Measurements from ENCODE around the gene GABRR3. TPM values are rescaled to one million over a fixed set of nuclear protein-coding genes. Genes with fewer than 3 reads are reported as not detected.
A peak's percentile ranks its signal among the peaks of the same experiment; 100 is the strongest.

Gene GABRR3
- total RNA-seq, 1 donor from 2014 or later: not detected

- ATAC-seq: no peak
- DNase-seq (ENCODE audit: low spot score): no peak
- intact Hi-C loops (cut with DNase I): no loop called here
Measured at GRCh38 chr3:97969541-97969940, 65.6 kb downstream of the GABRR3 start.

DNA sequence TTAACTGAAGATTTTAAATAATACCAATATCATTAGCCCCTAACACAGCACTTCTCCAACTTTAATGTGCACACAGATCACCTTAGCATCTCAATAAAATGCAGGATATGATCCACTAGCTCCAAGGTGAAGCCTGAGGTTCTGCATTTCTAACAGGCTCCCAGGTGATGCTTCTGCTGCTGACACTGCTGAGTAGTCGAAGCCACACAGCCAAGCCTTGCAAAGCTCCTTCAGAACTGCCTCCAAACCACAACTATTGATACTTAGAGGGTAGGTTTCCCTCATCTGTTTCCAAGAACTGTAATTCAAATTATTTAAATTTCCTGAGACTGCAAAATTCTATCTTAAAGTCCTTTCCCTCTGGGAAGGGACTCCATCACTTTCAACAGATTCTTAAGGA lies 66.7 kb downstream of the GABRR3 start:
- intact Hi-C loops (cut with DNase I): no loop called here
- no peak for ATAC-seq
- no peak for DNase-seq (ENCODE audit: low spot score)

- DNase-seq (ENCODE audit: low spot score) (no peak), ATAC-seq (no peak)
- intact Hi-C loops (cut with DNase I): loop anchor here (1.0 kb wide), 1 partner anchor 35 kb away; no protein-coding TSS in a partner anchor
Measured at GRCh38 chr3:97967966-97968365, 67.1 kb downstream of the GABRR3 start.

GRCh38 chr3:97960993-97961766 lies 73.9 kb downstream of the GABRR3 start:
- DNase-seq (ENCODE audit: low spot score) (no peak), ATAC-seq (peak; percentile 32)
- intact Hi-C loops (cut with DNase I): no loop called here

DNA sequence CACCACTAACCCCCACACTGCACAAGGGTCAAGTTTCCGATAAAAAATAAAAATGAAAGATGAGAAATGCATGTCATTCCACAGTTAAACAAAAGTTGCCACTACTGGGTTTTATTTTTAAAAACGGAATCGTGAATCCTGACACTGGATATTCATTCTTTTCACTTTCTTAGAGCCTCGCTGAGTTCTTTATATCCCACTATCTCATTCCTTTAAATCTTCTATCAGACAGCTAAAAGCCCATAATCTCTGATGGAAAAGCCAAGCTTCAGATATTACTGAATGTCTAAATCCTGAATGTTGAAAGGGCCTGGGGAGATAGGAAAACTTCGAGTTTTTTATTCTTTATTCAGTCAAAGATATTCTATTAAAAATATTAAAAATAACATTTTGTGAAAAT lies 74.6 kb downstream of the GABRR3 start:
- DNase-seq (ENCODE audit: low spot score) (no peak), ATAC-seq (no peak)
- intact Hi-C loops (cut with DNase I): no loop called here

DNA sequence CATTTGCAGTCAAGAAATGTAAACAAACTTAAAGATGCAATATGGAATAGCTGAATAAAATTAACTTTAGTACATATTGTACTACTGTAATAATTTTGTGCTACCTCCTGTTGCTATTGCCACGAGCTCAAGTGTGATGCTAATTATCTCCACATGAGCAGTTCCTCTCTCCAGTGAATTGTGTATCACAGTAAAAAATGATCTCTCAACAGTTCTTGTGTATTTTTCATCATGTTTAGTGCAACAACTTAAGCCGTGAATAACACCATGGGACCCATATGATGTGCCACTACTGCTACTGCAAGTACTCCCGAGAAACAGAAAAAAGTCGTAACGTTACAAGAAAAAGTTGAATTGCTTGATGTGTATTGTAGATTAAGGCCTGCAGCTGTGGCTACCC lies 75.2 kb downstream of the GABRR3 start:
- intact Hi-C loops (cut with DNase I): no loop called here
- no peak for DNase-seq (ENCODE audit: low spot score)
- ATAC-seq: no peak

- intact Hi-C loops (cut with DNase I): no loop called here
- DNase-seq (ENCODE audit: low spot score) (no peak), ATAC-seq (no peak)
Measured at GRCh38 chr3:97958796-97959195, 76.3 kb downstream of the GABRR3 start.

DNA sequence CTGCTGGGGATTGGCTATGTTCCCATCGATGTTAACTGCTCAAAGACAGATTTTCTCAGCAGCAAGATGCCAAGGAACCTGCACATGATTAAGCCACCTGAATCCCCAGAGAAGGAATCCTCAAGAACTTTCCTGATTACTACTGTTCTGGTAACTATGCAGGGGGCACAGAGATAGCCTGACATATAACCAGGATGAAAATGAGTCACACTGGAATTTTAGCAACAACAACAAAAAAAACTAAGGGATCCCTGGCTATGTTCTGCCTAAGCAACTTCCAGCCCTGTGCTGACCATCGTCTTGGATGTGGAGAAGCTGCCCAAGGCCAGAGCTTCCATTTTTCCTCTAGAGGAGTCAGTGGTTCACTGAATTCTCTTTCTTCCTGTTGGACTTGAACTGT lies 76.7 kb downstream of the GABRR3 start:
- DNase-seq (ENCODE audit: low spot score) (no peak), ATAC-seq (no peak)
- intact Hi-C loops (cut with DNase I): no loop called here

GRCh38 chr3:97957617-97958311 lies 77.4 kb downstream of the GABRR3 start:
- ATAC-seq (no peak), DNase-seq (ENCODE audit: low spot score) (no peak)
- intact Hi-C loops (cut with DNase I): no loop called here

DNA sequence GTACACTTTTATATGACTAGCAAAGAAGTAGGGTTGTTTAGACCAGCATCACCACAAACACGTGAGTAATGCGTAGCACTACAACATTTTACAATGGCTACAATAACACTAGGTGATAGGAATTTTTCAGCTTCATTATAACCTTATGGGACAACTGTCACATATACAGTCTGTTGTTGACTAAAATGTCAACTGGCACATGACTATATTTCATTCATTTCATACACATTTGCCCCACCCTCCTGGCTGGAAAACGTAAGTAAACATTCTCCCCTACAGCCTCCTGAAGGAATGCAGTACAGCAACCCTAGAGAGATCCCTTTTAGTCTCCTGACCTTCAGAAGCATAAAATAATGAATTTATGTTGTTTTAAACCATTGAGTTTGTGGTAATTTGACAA lies 79.1 kb downstream of the GABRR3 start:
- ATAC-seq: no peak
- intact Hi-C loops (cut with DNase I): no loop called here
- DNase-seq (ENCODE audit: low spot score): no peak

GRCh38 chr3:97954228-97954827 lies 80.8 kb downstream of the GABRR3 start:
- intact Hi-C loops (cut with DNase I): no loop called here
- no peak for ATAC-seq

DNA sequence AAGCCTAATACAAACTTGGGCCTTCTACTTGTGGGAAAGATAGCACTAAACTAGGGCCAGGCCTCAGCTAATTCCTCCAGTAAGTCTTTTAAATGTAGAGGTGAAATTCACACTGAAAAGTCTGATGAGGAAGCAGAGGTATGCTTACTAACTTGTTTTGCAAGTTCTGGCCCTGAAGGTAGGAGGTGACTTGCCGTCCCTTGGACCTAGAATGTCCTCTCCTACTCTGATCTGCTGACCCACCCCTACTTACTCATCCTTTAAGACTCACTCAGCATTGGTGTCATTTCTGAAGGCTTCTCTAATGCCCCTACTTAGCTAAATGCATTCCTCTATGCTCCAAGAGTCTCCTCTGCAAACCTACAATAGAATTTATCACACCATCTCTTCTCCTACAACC lies 82.2 kb downstream of the GABRR3 start:
- DNase-seq (ENCODE audit: low spot score): no peak
- no peak for ATAC-seq
- intact Hi-C loops (cut with DNase I): no loop called here

More at GRCh38 chr3:97954228-97954827, 80.8 kb downstream of the GABRR3 start:
- DNase-seq (ENCODE audit: low spot score): no peak

DNA sequence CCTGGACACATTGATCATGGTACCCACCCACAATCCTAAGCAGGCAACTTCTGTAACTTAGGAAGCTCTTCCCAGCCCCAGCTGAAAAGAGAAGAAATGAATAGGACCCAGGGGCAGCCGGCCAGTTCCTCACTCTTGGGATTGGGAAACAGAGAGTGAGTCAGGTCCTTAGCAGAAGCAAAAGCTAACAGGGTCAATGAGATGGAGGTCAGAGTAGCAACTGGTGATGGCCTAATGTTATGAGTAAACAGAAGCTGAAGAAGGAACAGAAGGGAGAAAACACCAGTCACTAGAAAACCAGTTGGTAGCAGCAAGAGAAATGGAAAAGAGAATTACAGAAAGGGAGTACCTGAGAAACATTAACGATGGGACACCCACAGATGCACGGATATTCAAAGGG lies 82.8 kb downstream of the GABRR3 start:
- DNase-seq (ENCODE audit: low spot score) (no peak), ATAC-seq (peak; percentile 68)
- intact Hi-C loops (cut with DNase I): no loop called here

DNA sequence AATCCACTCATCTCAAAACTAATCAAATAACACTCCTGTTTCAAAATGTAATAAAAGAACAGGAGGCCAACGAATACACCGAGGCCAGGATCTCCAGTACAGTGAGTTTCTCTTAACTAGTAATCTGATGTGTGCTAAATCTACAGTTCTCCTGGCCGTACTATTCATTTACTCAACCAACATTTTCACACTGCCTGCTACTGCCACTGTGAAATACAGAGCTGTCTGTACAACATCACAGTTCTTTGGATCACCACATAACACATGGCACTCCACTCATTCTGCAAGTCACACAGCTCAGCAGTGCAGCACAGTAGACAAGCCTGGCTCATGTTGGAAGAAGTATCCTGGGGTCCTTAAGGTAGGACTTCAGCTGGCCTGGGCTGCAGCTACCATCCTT lies 84.8 kb downstream of the GABRR3 start:
- DNase-seq (ENCODE audit: low spot score): no peak
- ATAC-seq: no peak
- intact Hi-C loops (cut with DNase I): no loop called here

DNA sequence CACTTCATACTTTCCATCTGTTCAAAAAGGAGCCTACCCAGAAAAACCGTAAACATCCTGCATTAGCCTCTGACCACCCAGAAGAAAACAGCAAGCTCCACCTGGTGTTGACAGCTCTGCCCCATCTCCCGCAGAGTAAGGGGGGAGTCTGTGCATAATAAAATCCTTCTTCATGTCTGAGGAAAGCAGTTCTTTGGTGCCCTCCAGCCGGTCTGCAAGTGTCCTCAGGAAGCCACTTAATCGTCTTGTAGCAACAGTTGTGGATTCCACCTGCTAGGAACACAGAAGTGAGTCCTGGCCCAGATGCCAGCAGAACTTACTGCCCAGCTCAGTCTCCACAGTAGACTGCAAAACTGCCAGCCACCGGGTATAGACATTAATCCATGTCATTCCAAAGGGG lies 85.4 kb downstream of the GABRR3 start:
- DNase-seq (ENCODE audit: low spot score) (no peak), ATAC-seq (no peak)
- intact Hi-C loops (cut with DNase I): no loop called here

DNA sequence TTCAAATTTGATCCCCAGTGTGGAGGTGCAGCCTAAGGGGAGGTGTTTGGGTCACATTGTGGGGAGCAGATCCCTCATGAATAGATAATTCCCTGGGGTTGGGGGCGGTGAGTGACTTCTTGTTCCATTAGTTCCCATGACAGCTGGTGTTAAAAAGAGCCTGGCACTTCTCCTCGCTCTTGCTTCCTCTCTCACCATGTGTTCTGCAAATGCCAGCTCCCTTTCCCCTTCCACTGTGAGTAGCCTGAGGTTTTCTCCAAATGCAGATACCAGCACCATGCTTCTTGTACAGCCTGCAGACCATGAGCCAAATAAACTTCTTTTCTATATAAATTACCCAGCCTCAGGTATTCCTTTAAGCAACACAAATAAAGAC lies 86.0 kb downstream of the GABRR3 start:
- intact Hi-C loops (cut with DNase I): no loop called here
- ATAC-seq (no peak), DNase-seq (ENCODE audit: low spot score) (no peak)

DNA sequence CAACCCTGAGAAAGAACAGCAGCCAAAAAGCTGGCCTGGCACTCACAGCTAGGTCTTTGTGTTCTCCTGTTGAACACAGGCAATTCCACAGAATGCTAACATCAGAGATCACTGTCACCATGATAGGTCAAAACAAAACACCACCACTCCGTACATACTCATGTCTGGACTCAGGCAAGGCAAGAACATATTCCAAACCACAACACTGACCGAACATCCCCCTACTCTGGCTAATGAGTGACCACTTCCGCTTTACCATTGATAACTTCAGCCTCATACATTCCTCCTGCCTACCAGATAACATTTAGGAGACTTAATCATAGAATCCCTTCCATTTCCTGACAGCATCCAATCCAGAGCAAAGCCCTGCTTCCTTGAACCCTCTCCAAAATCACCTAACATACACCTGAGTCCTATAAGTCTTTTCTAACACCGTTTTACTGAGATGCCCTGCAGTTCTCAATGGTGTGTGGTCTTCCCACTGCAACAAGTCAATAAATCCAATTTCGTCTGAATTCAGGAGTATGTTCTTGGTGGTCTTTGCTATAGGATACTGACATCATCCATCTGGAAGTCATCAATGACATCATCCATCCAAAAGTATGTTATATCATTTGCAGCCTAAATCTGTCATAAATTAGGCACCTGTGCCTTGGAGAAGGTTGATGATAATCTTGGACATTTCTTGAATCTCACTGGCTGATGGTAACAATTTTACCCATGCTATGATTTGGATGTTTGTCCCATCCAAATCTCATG lies 86.6 kb downstream of the GABRR3 start:
- DNase-seq (ENCODE audit: low spot score) (no peak), ATAC-seq (no peak)
- intact Hi-C loops (cut with DNase I): no loop called here

DNA sequence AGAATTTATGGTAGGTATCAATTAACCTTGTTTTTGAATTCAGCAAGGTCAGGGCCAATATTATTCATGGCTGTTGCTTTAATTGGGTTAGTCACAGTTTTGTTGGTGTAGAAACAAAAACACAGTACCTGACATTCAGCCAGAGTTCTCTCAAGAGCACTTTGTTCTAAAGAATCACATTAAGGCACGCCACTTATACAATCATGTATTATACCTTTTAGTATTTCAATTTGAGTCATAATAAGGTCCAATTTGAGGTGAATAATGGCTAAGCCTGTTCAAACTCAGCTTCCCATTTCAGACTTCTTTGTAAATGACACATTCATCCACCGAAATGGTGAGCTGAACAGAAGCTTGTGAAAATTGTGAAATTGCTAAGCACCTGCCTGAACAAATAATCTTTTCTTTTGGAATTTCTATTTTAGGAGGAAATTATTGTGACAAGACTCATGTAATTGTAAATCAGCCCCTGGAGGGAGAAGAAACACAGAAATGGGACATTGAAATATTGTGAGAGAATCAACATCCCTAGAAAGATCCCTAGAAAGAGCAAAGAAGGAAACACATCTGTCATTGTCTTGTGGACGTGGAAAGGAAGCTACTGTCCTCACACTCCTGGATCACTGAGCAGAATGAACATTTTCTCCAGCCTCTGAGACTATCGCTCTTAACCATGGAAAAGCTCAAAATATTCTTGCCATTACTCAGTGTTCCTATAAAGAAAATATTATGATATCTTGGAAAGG lies 92.1 kb downstream of the GABRR3 start:
- DNase-seq (ENCODE audit: low spot score): no peak
- ATAC-seq: no peak
- intact Hi-C loops (cut with DNase I): no loop called here

DNA sequence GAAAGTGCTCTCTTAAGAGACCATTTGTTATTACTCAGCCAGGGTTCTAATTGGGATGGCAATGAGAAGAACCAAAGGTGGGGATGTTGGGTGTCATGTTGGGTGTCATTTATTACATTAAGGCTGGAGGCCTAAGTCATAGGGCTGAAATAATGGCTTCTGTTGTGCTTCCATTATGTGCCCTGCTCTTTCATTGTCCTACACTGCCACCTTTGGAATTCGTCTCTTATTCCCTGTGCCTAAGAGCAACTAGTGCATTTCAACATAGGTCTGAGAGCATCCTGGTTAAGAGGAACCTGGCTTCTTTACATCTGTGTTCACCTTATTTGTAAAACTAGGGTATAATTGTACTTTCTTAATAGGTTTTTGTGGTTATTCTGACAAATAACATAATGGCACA lies 95.1 kb downstream of the GABRR3 start:
- ATAC-seq (peak; percentile 59), DNase-seq (ENCODE audit: low spot score) (no peak)
- intact Hi-C loops (cut with DNase I): no loop called here

All from sciatic nerve (tissue), 2 donors.